OCI-LY7 (cell line): ENCODE data around the gene PLXNA3. TPM values are rescaled to one million over a fixed set of nuclear protein-coding genes. Genes with fewer than 3 reads are reported as not detected.

ENCODE experiments used
- BruUV-seq: library from RNA; stranded (reverse); fragments of 400-500 nt; replicated peaks from 2 replicates; lab custom pipeline; 2021; lab: Mats Ljungman, UMichigan
- CTCF ChIA-PET: fragments of 300-600 bp; sonication (Branson Sonifier 250); formaldehyde crosslinking; loops from one replicate; lab custom pipeline; 2022; ENCODE audit warnings: antibody characterized with exemption; ENCODE audit not compliant: unreplicated experiment; lab: Charles Lee
- POLR2A ChIA-PET: fragments of 300-600 bp; sonication (Branson Sonifier 250); formaldehyde crosslinking; loops from one replicate; lab custom pipeline; 2022; ENCODE audit warnings: antibody characterized with exemption; lab: Charles Lee
- DNase-seq: peaks from one replicate; pipeline ENCODE4 v3.0.0-alpha.2; 2015; ENCODE audit warnings: low spot score
- H2AFZ ChIP-seq: fragments of 200-600 bp; sonication (generic), shearing (Covaris generic); 2 replicates; pipeline ENCODE4 v1.6.1; 2014; ENCODE audit warnings: mild to moderate bottlenecking, antibody characterized with exemption, low read length, moderate library complexity
- H3K27ac ChIP-seq: fragments of 200-600 bp; sonication (generic); 2 replicates; pipeline ENCODE4 v1.5.1; 2014; ENCODE audit warnings: mixed run types, low read depth, mild to moderate bottlenecking, moderate library complexity, low read length, inconsistent platforms; ENCODE audit not compliant: poor library complexity, severe bottlenecking
- H3K36me3 ChIP-seq: fragments of 200-600 bp; sonication (generic); 2 replicates; pipeline ENCODE4 v1.6.1; 2014; ENCODE audit warnings: mild to moderate bottlenecking, antibody characterized with exemption, low read length, moderate library complexity, mixed read lengths; ENCODE audit not compliant: insufficient read depth
- H3K4me1 ChIP-seq: fragments of 200-600 bp; sonication (generic); 2 replicates; pipeline ENCODE4 v1.5.1; 2014; ENCODE audit warnings: mild to moderate bottlenecking, low read length; ENCODE audit not compliant: insufficient read depth, poor library complexity, severe bottlenecking
- H3K4me2 ChIP-seq: fragments of 200-600 bp; sonication (generic); 2 replicates; pipeline ENCODE4 v1.6.1; 2014; ENCODE audit warnings: mild to moderate bottlenecking, low read length
- H3K4me3 ChIP-seq: fragments of 200-600 bp; sonication (generic); 2 replicates; pipeline ENCODE4 v1.5.1; 2014; ENCODE audit warnings: mild to moderate bottlenecking, low read depth, low read length; ENCODE audit not compliant: poor library complexity, severe bottlenecking
- H3K79me2 ChIP-seq: fragments of 200-600 bp; sonication (generic); 2 replicates; pipeline ENCODE4 v1.6.1; 2016; ENCODE audit warnings: low read depth, mild to moderate bottlenecking, low read length, moderate library complexity, mixed read lengths; ENCODE audit not compliant: insufficient read depth
- H3K9me2 ChIP-seq: fragments of 200-600 bp; sonication (generic); 2 replicates; pipeline ENCODE4 v1.6.1; 2016; ENCODE audit warnings: mild to moderate bottlenecking, low read length, mixed read lengths; ENCODE audit not compliant: insufficient read depth
- H3K9me3 ChIP-seq: fragments of 200-600 bp; sonication (generic); 2 replicates; pipeline ENCODE4 v1.6.1; 2014; ENCODE audit warnings: mild to moderate bottlenecking, mixed run types, low read length, mixed read lengths
- H4K20me1 ChIP-seq: fragments of 200-600 bp; sonication (generic); 2 replicates; pipeline ENCODE4 v1.6.1; 2014; ENCODE audit warnings: mild to moderate bottlenecking, antibody characterized with exemption, low read length, moderate library complexity, mixed read lengths; ENCODE audit not compliant: insufficient read depth
- CTCF ChIP-seq: fragments of 200-600 bp; sonication (generic); conservative IDR thresholded peaks from 2 replicates; pipeline ENCODE4 v1.5.1; 2014; ENCODE audit warnings: mild to moderate bottlenecking, antibody characterized with exemption, low read length, moderate library complexity, mixed read lengths
- EZH2phosphoT487 ChIP-seq: fragments of 200-600 bp; sonication (generic); IDR thresholded peaks from 2 replicates; pipeline ENCODE4 v1.6.1; 2018; ENCODE audit warnings: low read depth, borderline replicate concordance, mild to moderate bottlenecking, mixed run types, antibody characterized with exemption, low read length, moderate library complexity, mixed read lengths
- intact Hi-C: fragments of 100-400 bp; cut with micrococcal nuclease; formaldehyde crosslinking; loops from one replicate; pipeline ENCODE4 v1.10.0; 2022; ENCODE audit not compliant: unreplicated experiment
- total RNA-seq, 2 experiments: library from RNA; depleted of rRNA in 1 of 2; stranded (reverse); fragments of >200 nt in 1 of 2; shearing (Covaris generic) in 1 of 2; gene quantifications; 2 replicates each; pipeline ENCODE4 v1.2.3, GENCODE V29; 2014 to 2022

The PLXNA3 gene
- total RNA-seq, 2 experiments from 2014 or later = 5.6 to 8.0 TPM

GRCh38 chrX:154429711-154430110, 28.4 kb upstream of the PLXNA3 start:
- ChIA-PET POLR2A (interaction anchor here (0.7 to 2.2 kb wide), 3 partner anchors 47 to 85 kb away, joined by 3 to 6 read pairs (median 4); partner anchors contain the start of gene SLC10A3), CTCF (no interaction called here)
- no peaks in the 10 kb centered on the region for H3K36me3 ChIP-seq
- peaks cover 14% of the 10 kb centered on the region for H3K4me1 ChIP-seq
- H4K20me1 ChIP-seq = no peaks in the 10 kb centered on the region
- H3K27ac ChIP-seq = no peak overlapping the region
- H3K4me2 ChIP-seq = peak overlapping the region; percentile 99
- no peaks in the 10 kb centered on the region for H3K9me3 ChIP-seq
- peaks cover 13% of the 10 kb centered on the region; the same call in 1 of the 2 replicates for H3K79me2 ChIP-seq
- H2AFZ ChIP-seq = no peak overlapping the region
- H3K9me2 ChIP-seq = no peaks in the 10 kb centered on the region
- peak overlapping the region; percentile 90 for H3K4me3 ChIP-seq
- intact Hi-C loops = loop anchor here (5.0 kb wide), 1 partner anchor 63 kb away; the partner anchor contains the start of gene SLC10A3
- DNase-seq = no peak
- no peak for TF ChIP-seq EZH2phosphoT487
- TF ChIP-seq CTCF = no peak
- BruUV-seq = TSS peak; percentile 85

GRCh38 chrX:154430479-154430878, 27.6 kb upstream of the PLXNA3 start:
- Histone ChIP-seq H3K36me3 (peaks cover 5% of the 10 kb centered on the region; the same call in 1 of the 2 replicates), H3K27ac (no peak overlapping the region), H3K4me1 (peaks cover 14% of the 10 kb centered on the region), H3K4me3 (no peak overlapping the region), H3K79me2 (peaks cover 13% of the 10 kb centered on the region; the same call in 1 of the 2 replicates), H2AFZ (no peak overlapping the region), H3K9me2 (no peaks in the 10 kb centered on the region), H3K4me2 (no peak overlapping the region), H4K20me1 (no peaks in the 10 kb centered on the region), H3K9me3 (no peaks in the 10 kb centered on the region)
- CTCF ChIA-PET = no interaction called here
- intact Hi-C loops = no loop called here
- TF ChIP-seq EZH2phosphoT487 (no peak), CTCF (no peak)
- POLR2A ChIA-PET = interaction anchor here (0.7 kb wide), 1 partner anchor 47 kb away, joined by 4 read pairs; no protein-coding TSS in a partner anchor
- no peak for DNase-seq
- no TSS peak for BruUV-seq

GRCh38 chrX:154430916-154431315, 27.2 kb upstream of the PLXNA3 start:
- ChIA-PET POLR2A (no interaction called here), CTCF (no interaction called here)
- no peak for DNase-seq
- TF ChIP-seq EZH2phosphoT487 = no peak
- no peak for TF ChIP-seq CTCF
- no peak overlapping the region for H3K4me3 ChIP-seq
- no peaks in the 10 kb centered on the region for H3K9me2 ChIP-seq
- H3K4me1 ChIP-seq = peaks cover 15% of the 10 kb centered on the region
- H3K4me2 ChIP-seq = no peak overlapping the region
- no peak overlapping the region for H2AFZ ChIP-seq
- H4K20me1 ChIP-seq = no peaks in the 10 kb centered on the region
- H3K36me3 ChIP-seq = peaks cover 8% of the 10 kb centered on the region; the same call in 1 of the 2 replicates
- no peaks in the 10 kb centered on the region for H3K9me3 ChIP-seq
- peaks cover 13% of the 10 kb centered on the region; the same call in 1 of the 2 replicates for H3K79me2 ChIP-seq
- intact Hi-C loops = no loop called here
- no TSS peak for BruUV-seq
- H3K27ac ChIP-seq = no peak overlapping the region
